NCI-H2171 treated with DMSO at 0.1 percent for 48 hours (cell line): ENCODE data around the gene CORIN.
"Not testable (repeated sequence)": the region's sequence is repeated elsewhere in the genome, so short reads cannot be mapped to it uniquely, and the experiment has no call there.

Experiments
- DNase-seq: peaks from one replicate; lab custom pipeline; 2025; lab: John Stamatoyannopoulos, UW

Gene CORIN

GRCh38 chr4:47562297-47562696 lies 275.6 kb downstream of the CORIN start:
- no peak for DNase-seq

DNA sequence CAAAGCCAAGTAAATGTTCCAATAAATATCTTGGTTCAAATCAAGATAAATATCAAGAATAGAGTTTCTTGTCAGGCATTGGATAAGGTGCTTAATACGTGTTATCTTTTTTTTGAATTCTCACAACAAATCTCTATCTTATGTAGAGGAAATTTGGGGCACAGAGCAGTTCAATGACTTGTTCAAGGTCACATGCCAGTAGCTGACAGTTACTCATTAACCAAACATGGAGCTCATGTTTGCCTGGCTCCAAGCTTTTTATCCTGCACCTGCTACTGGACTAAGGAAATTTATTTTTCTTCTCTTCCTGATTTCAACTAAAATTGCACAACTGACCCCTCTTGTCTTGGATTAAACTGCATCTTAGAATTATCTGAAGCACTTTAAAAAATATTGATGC lies 276.5 kb downstream of the CORIN start:
- no peak for DNase-seq

DNA sequence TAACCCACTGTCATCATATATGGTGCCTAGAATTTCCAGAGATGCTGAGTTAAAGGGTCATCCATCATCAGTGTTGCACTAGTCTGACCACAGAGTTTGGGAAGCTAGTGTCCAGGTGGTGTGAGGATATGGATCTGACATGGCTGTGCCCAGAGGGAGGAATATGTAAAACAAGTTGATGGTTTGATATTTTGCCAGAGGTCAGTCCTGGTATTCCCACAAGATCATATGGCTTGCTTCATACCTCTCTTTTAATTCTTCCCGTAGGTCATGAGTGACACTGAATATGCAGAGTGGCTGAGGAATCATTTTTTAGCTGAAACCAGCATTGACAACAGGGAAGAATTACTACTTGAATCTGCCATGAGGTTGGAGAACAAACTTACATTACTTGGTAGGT lies 277.2 kb downstream of the CORIN start:
- DNase-seq = no peak

DNA sequence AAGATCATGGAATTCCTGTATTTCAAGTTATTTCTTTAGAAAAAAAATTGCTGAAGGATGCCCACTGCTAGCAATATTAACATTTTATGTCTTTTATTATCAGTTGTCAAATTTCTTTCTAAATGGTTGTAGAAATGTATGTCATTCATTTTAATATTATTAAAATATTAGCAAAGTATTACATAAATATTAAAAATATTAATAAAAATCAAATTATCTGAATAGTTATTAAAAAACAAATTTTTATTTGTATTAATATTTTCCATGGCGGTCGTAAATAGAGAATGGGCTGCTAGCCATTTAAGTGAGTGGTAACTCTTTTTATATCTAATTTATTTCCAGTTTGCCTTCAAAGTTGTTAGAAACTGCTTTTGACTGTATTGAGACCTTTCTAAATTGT lies 280.6 kb downstream of the CORIN start:
- DNase-seq = no peak

- not testable (repeated sequence) for DNase-seq
Measured at GRCh38 chr4:47555920-47556319, 281.9 kb downstream of the CORIN start.

DNA sequence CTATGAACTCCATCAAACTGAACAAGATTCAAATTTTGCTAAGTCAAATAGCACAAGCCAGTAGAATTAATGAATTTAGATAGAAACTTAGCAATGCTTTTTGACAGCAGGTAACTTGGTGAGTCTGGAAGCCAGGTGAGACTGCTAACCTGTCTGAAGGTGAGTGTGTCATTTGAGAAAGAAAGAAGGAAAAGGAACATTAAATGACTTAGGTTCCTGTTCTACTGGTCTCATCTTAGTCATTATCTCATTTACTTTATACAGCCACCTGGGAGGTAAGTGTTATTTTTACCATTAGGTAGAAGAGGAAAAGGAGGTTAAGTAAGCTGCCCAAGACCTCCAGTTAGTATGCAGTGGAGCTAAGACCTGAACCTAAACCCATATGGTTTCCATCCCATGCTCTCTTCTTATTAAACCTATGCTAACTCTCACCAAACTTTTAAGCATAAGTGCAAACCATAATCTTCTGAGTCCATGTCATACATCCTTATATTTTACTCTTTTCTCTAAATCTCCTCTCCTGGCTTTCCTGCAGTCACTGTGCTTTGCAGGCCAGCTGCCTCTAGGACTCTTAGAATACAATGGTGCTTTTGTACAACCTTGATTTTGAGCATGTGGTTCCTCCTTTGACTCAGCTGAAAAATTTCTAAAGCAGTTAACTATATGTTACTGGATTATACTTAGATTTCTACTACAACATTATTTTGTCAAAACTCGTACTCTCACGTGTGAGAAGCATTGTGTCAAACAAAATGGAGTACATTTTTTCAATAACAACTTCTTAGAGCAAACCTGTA lies 284.3 kb downstream of the CORIN start:
- DNase-seq = no peak

DNA sequence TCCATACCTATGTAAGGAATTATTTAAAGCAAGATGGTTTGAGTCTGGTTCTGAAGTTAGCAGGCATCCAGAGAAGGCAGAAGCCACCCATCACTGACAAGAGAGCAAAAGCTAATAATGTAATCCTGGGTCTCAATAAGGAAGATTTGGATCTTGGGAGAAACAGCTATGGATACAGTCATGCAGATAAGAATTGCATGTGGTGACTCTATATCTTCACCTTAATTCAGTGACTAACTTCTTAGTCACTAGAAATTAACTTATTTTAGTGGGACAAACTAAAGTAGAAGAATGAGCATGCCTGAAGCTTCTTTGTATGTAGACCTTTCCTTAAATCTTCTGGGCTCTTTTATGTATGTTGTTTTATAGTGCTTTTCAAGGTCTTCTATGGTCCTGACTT lies 286.2 kb downstream of the CORIN start:
- DNase-seq = no peak

DNA sequence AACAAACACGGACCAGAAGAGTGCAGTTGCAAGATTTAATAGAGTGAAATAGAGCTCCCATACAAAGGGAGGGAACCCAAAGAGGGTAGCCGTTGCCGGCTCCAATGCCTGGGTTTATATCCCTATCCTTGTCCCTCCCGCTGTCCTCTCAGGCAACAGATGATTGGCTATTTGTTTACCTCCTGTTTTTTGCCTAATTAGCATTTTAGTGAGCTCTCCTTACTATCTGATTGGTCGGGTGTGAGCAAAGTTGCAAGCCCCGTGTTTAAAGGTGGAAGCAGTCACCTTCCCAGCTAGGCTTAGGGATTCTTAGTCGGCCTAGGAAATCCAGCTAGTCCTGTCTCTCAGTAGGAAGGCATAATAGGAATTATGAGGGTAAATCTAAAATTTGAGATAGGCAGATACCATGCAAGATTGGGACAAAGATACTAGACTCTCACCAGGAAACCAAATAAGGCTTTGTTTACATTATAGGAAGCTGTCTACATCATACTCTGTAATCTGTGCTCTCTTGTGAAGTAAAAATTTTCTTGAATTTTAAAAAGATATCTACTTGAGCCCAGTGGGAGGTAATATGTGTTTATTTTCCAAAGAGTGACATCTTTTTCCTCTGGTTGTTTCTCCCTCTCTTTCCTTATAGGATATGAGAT lies 286.8 kb downstream of the CORIN start:
- DNase-seq = no peak

DNA sequence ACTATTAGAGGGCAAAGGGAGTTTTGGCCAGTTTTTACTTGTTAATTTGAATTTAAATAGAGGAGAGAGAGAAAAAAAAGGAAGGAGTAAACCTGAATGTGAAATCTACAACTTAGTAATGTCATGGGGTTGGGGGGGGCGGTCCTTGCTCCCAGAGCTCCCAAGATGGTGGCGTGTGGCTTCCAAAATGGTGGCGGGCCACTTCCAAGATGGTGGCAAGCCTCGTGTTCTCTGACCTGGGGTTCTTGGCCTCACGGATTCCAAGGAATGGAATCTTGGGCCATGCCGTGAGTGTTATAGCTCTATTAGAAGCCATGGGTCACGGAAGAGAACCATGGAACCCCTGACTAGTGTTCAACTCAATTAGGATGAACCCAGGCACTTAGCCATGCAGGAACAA lies 287.5 kb downstream of the CORIN start:
- not testable (repeated sequence) for DNase-seq
